OCI-LY3 (cell line): ENCODE results near the gene HOXB6.
A peak's percentile ranks its signal among the peaks of the same experiment; 100 is the strongest.

Source experiments
- H2AFZ ChIP-seq: fragments of 200-600, 300-600 bp; shearing (Covaris generic); 2 replicates; pipeline ENCODE4 v1.6.0; 2014; ENCODE audit warnings: antibody characterized with exemption, low read depth, low read length
- H3K27ac ChIP-seq: fragments of 200-600, 300-600 bp; sonication (generic); 2 replicates; pipeline ENCODE4 v1.5.1; 2014; ENCODE audit warnings: mild to moderate bottlenecking, low read length, moderate library complexity, mixed read lengths
- H3K27me3 ChIP-seq: fragments of 200-600, 300-600 bp; sonication (generic); 2 replicates; pipeline ENCODE4 v1.6.1; 2014; ENCODE audit warnings: low read depth, low read length, mixed read lengths
- H3K36me3 ChIP-seq: fragments of 200-600, 300-600 bp; sonication (generic); replicated peaks from 2 replicates; pipeline ENCODE3; 2014; ENCODE audit warnings: low read depth, low read length, mixed read lengths
- H3K4me1 ChIP-seq: fragments of 300-600, 200-600 bp; sonication (generic); 2 replicates; pipeline ENCODE4 v1.6.1; 2014; ENCODE audit warnings: low read length, mixed read lengths
- H3K4me2 ChIP-seq: fragments of 200-600, 300-600 bp; sonication (generic); 2 replicates; pipeline ENCODE4 v1.6.1; 2014; ENCODE audit warnings: low read length, mixed read lengths
- H3K4me3 ChIP-seq: fragments of 300-600, 200-600 bp; sonication (generic); 2 replicates; pipeline ENCODE4 v1.5.1; 2014; ENCODE audit warnings: antibody characterized with exemption, mild to moderate bottlenecking, low read length, moderate library complexity
- H3K79me2 ChIP-seq: fragments of 300-600, 200-600 bp; shearing (Covaris generic); 2 replicates; pipeline ENCODE4 v1.6.1; 2014; ENCODE audit warnings: mild to moderate bottlenecking, low read length, mixed read lengths
- H3K9ac ChIP-seq: fragments of 300-600, 200-600 bp; shearing (Covaris generic); 2 replicates; pipeline ENCODE4 v1.6.0; 2014; ENCODE audit warnings: mild to moderate bottlenecking, low read length, moderate library complexity
- H3K9me3 ChIP-seq: fragments of 200-600, 300-600 bp; shearing (Covaris generic); 2 replicates; pipeline ENCODE4 v1.6.1; 2014; ENCODE audit warnings: low read length, mixed read lengths; ENCODE audit not compliant: insufficient read depth
- H4K20me1 ChIP-seq: fragments of 200-600, 300-600 bp; sonication (generic); 2 replicates; pipeline ENCODE4 v1.6.1; 2016; ENCODE audit warnings: low read length, mixed read lengths; ENCODE audit not compliant: insufficient read depth
- EZH2phosphoT487 ChIP-seq: fragments of 200-600 bp; shearing (Covaris generic); IDR thresholded peaks from 2 replicates; pipeline ENCODE4 v1.6.1; 2018; ENCODE audit warnings: antibody characterized with exemption, mixed run types, low read depth
- TF ChIP-seq, protein P1 (sequence below): fragments of 200-600, 300-600 bp; sonication (generic); IDR thresholded peaks from 2 replicates; pipeline ENCODE4 v1.5.1; 2014; ENCODE audit warnings: antibody characterized with exemption, low read length, low read depth

The HOXB6 gene

GRCh38 chr17:48596000-48596734 lies 8.6 kb downstream of the HOXB6 start:
- Histone ChIP-seq H3K27ac (no peak overlapping the region), H3K4me3 (peak overlapping the region; percentile 89; the same call in 1 of the 2 replicates), H4K20me1 (no peaks in the 10 kb centered on the region)

GRCh38 chr17:48595278-48595999 lies 9.3 kb downstream of the HOXB6 start:
- Histone ChIP-seq H4K20me1 (no peaks in the 10 kb centered on the region), H3K4me2 (no peak overlapping the region), H3K79me2 (peaks cover 7% of the 10 kb centered on the region; the same call in 1 of the 2 replicates), H3K4me1 (peaks cover 15% of the 10 kb centered on the region), H3K9me3 (no peaks in the 10 kb centered on the region), H3K4me3 (no peak overlapping the region), H2AFZ (no peak overlapping the region), H3K27me3 (peaks cover 25% of the 10 kb centered on the region), H3K9ac (no peak overlapping the region), H3K27ac (no peak overlapping the region), H3K36me3 (no peaks in the 10 kb centered on the region)
- TF ChIP-seq, protein P1, sequence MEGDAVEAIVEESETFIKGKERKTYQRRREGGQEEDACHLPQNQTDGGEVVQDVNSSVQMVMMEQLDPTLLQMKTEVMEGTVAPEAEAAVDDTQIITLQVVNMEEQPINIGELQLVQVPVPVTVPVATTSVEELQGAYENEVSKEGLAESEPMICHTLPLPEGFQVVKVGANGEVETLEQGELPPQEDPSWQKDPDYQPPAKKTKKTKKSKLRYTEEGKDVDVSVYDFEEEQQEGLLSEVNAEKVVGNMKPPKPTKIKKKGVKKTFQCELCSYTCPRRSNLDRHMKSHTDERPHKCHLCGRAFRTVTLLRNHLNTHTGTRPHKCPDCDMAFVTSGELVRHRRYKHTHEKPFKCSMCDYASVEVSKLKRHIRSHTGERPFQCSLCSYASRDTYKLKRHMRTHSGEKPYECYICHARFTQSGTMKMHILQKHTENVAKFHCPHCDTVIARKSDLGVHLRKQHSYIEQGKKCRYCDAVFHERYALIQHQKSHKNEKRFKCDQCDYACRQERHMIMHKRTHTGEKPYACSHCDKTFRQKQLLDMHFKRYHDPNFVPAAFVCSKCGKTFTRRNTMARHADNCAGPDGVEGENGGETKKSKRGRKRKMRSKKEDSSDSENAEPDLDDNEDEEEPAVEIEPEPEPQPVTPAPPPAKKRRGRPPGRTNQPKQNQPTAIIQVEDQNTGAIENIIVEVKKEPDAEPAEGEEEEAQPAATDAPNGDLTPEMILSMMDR, result no peak
- no peak for TF ChIP-seq EZH2phosphoT487

More at GRCh38 chr17:48596000-48596734, 8.6 kb downstream of the HOXB6 start:
- no peak overlapping the region for H2AFZ ChIP-seq
- no peak overlapping the region for H3K9ac ChIP-seq
- H3K4me2 ChIP-seq, result no peak overlapping the region
- no peaks in the 10 kb centered on the region for H3K9me3 ChIP-seq
- H3K79me2 ChIP-seq, result peaks cover 7% of the 10 kb centered on the region; the same call in 1 of the 2 replicates
- H3K36me3 ChIP-seq, result no peaks in the 10 kb centered on the region
- H3K4me1 ChIP-seq, result peaks cover 17% of the 10 kb centered on the region
- TF ChIP-seq EZH2phosphoT487, result no peak
- TF ChIP-seq, protein P1, result no peak
- peaks cover 29% of the 10 kb centered on the region for H3K27me3 ChIP-seq

DNA sequence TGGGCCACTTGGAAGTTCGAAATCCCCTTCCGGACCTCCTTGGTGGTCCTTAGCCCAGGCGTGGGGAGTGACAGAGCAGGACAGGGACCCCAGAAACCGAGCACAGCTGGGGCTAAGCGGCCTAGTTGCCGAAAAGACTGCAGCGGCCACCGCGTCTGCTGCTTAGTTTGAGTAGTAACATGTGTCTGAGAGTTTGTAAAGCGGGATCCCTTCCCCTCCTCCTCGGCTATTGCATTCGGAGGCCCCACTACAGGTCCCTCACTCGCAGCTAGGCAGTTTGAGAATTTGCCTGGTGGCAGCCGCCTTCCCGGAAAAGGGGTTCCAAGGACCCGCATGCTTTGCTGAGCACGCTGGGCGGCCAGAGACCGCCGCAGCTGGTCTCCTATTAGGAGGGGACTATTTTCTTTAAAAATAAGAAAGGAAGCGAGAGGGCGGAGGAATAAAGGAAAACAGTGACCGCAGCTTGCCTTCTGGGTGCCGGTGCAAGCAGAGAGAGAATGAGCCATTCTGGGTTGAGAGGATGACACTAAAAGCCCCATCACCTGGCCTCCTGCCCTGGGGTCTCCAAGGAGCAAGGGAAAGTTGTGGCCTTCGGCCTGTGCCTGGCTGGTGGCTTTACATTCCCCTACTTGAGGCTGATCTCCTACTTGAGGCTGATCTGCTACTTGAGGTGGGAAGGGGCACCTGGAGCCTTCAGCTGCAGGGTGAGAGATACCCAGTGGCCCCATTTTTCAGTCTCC lies 10.1 kb downstream of the HOXB6 start:
- H3K79me2 ChIP-seq, result peaks cover 7% of the 10 kb centered on the region; the same call in 1 of the 2 replicates
- peaks cover 26% of the 10 kb centered on the region for H3K27me3 ChIP-seq
- H3K36me3 ChIP-seq, result no peaks in the 10 kb centered on the region

More for the DNA sequence above, 10.1 kb downstream of the HOXB6 start:
- Histone ChIP-seq H2AFZ (no peak overlapping the region), H3K27ac (no peak overlapping the region), H3K9ac (no peak overlapping the region), H4K20me1 (no peaks in the 10 kb centered on the region), H3K9me3 (no peaks in the 10 kb centered on the region), H3K4me1 (peaks cover 22% of the 10 kb centered on the region), H3K4me3 (no peak overlapping the region), H3K4me2 (no peak overlapping the region)
- TF ChIP-seq, protein P1, result no peak
- TF ChIP-seq EZH2phosphoT487, result no peak
